HepG2 (cell line): ENCODE data around the gene CLEC4M.

Experiments
- EZH2 ChIP-seq: conservative IDR thresholded peaks from 2 replicates; pipeline ENCODE4 v1.6.1; 2012; ENCODE audit warnings: mild to moderate bottlenecking, low read depth, low read length, moderate library complexity
- FOSL2 ChIP-seq: sonication (generic); formaldehyde crosslinking; IDR thresholded peaks from 2 replicates; pipeline ENCODE4 v1.4.0; 2020; ENCODE audit warnings: missing genetic modification reagents
- KDM2A ChIP-seq: sonication (generic); formaldehyde crosslinking; IDR thresholded peaks from 2 replicates; pipeline ENCODE4 v1.4.0; 2020; ENCODE audit warnings: low read depth, missing genetic modification reagents, borderline replicate concordance
- SMAD1 ChIP-seq: sonication (generic); formaldehyde crosslinking; IDR thresholded peaks from 2 replicates; pipeline ENCODE4 v1.4.0; 2020; ENCODE audit warnings: missing genetic modification reagents, low read depth, mild to moderate bottlenecking, borderline replicate concordance
- XRCC5 ChIP-seq: fragments of 200-400 bp; formaldehyde crosslinking; optimal IDR thresholded peaks from 2 replicates; pipeline ENCODE3; 2017; ENCODE audit warnings: mild to moderate bottlenecking, low read length
- ZBTB33 ChIP-seq: sonication (generic); formaldehyde crosslinking; IDR thresholded peaks from 2 replicates; pipeline ENCODE4 v1.4.0; 2020; ENCODE audit warnings: missing genetic modification reagents

DNA sequence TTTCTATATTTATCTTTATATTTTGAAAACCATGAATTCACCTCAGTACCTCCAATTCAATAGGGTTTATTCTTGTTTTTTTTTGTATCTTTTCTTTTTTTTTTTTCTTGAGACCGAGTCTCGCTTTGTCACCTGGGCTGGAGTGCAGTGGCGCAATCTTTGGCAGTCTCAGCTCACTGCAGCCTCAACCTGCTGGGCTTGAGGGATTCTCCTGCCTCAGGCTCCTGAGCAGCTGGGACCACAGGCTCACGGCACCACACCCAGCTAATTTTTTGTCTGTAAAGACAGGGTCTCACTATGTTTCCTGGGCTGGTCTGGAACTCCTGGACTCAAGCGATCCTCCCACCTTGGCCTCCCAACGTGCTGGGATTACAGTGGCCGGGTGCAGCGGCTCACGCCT, 43.8 kb downstream of the CLEC4M start:
- TF ChIP-seq SMAD1 (no peak), FOSL2 (CRISPR knock-in tag) (no peak), XRCC5 (no peak), KDM2A (CRISPR knock-in tag) (no peak), EZH2 (no peak), ZBTB33 (no peak)
